ENCODE results near the gene LENG9.
"Not testable (repeated sequence)": the region's sequence is repeated elsewhere in the genome, so short reads cannot be mapped to it uniquely, and the experiment has no call there.

The LENG9 gene

GRCh38 chr19:54495284-54495683, 31.7 kb upstream of the LENG9 start:
- H3K4me1 ChIP-seq (ENCODE audit: control insufficient read depth, insufficient read depth, low read length); H3K27ac ChIP-seq (ENCODE audit: low read length); H3K27me3 ChIP-seq (ENCODE audit: control insufficient read depth in 1 of 2, insufficient read depth in 2 of 2, low read length in 2 of 2); H3K4me3 ChIP-seq (ENCODE audit: low read length in 2 of 2); H3K9me3 ChIP-seq (ENCODE audit: control insufficient read depth in 2 of 2, low read length in 2 of 2); H3K9ac ChIP-seq (ENCODE audit: low read length in 2 of 2); H3K36me3 ChIP-seq (ENCODE audit: control insufficient read depth in 2 of 2, insufficient read depth in 2 of 2, low read length in 2 of 2): not testable (repeated sequence)

DNA sequence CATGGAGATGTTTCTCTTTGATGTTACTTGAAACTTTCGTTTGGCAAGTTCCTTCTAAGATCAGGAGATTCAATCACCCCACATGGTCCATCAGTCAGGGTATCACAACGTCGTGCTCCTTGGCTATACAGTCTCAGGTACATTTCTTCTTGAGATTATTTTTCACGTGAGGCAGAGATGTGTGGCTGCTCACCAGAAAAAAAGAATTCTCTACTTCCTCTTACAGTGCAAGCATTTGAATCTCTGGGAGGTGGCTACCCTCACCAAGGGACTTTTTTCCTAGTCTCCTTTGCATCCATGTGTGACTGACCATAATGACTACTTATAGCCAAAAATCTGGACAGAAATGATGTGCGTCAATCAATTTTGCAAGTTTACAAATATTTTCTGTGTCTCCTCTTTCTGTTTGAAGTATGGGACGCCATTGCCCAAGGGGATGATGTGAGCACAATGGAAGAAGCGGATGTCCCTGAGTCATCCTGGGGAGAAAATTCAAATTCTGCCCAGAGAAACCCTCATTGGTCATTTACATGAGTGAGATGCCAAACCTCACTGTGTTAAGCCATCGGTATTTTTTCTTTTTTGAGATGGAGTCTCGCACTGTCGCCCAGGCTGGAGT, 30.5 kb upstream of the LENG9 start:
- H3K4me3 ChIP-seq (ENCODE audit: low read length in 2 of 2): no peak overlapping the region
- no peaks in the 10 kb centered on the region for H3K36me3 ChIP-seq (ENCODE audit: control insufficient read depth in 2 of 2, insufficient read depth in 2 of 2, low read length in 2 of 2)
- no peak overlapping the region for H3K27ac ChIP-seq (ENCODE audit: low read length)
- peaks cover 4 to 8% of the 10 kb centered on the region in 2 donors for H3K27me3 ChIP-seq (ENCODE audit: control insufficient read depth in 1 of 2, insufficient read depth in 2 of 2, low read length in 2 of 2)
- H3K9me3 ChIP-seq (ENCODE audit: control insufficient read depth in 2 of 2, low read length in 2 of 2): no peaks in the 10 kb centered on the region
- H3K4me1 ChIP-seq (ENCODE audit: control insufficient read depth, insufficient read depth, low read length): no peaks in the 10 kb centered on the region
- H3K9ac ChIP-seq (ENCODE audit: low read length in 2 of 2): no peak overlapping the region

GRCh38 chr19:54493056-54493455, 29.5 kb upstream of the LENG9 start:
- H3K27me3 ChIP-seq (ENCODE audit: control insufficient read depth in 1 of 2, insufficient read depth in 2 of 2, low read length in 2 of 2); H3K4me1 ChIP-seq (ENCODE audit: control insufficient read depth, insufficient read depth, low read length); H3K9ac ChIP-seq (ENCODE audit: low read length in 2 of 2); H3K9me3 ChIP-seq (ENCODE audit: control insufficient read depth in 2 of 2, low read length in 2 of 2); H3K36me3 ChIP-seq (ENCODE audit: control insufficient read depth in 2 of 2, insufficient read depth in 2 of 2, low read length in 2 of 2); H3K4me3 ChIP-seq (ENCODE audit: low read length in 2 of 2); H3K27ac ChIP-seq (ENCODE audit: low read length): not testable (repeated sequence)

GRCh38 chr19:54492568-54492967, 29.0 kb upstream of the LENG9 start:
- Histone ChIP-seq H3K27me3 (ENCODE audit: control insufficient read depth in 1 of 2, insufficient read depth in 2 of 2, low read length in 2 of 2) (peaks cover 4 to 8% of the 10 kb centered on the region in 2 donors), H3K36me3 (ENCODE audit: control insufficient read depth in 2 of 2, insufficient read depth in 2 of 2, low read length in 2 of 2) (no peaks in the 10 kb centered on the region), H3K4me3 (ENCODE audit: low read length in 2 of 2) (no peak overlapping the region), H3K27ac (ENCODE audit: low read length) (no peak overlapping the region), H3K9ac (ENCODE audit: low read length in 2 of 2) (no peak overlapping the region), H3K9me3 (ENCODE audit: control insufficient read depth in 2 of 2, low read length in 2 of 2) (no peaks in the 10 kb centered on the region), H3K4me1 (ENCODE audit: control insufficient read depth, insufficient read depth, low read length) (no peaks in the 10 kb centered on the region)

GRCh38 chr19:54489766-54490165, 26.2 kb upstream of the LENG9 start:
- Histone ChIP-seq H3K36me3 (ENCODE audit: control insufficient read depth in 2 of 2, insufficient read depth in 2 of 2, low read length in 2 of 2) (no peaks in the 10 kb centered on the region), H3K27me3 (ENCODE audit: control insufficient read depth in 1 of 2, insufficient read depth in 2 of 2, low read length in 2 of 2) (peaks cover 4 to 8% of the 10 kb centered on the region in 2 donors), H3K9ac (ENCODE audit: low read length in 2 of 2) (no peak overlapping the region), H3K4me3 (ENCODE audit: low read length in 2 of 2) (no peak overlapping the region), H3K9me3 (ENCODE audit: control insufficient read depth in 2 of 2, low read length in 2 of 2) (no peaks in the 10 kb centered on the region), H3K27ac (ENCODE audit: low read length) (no peak overlapping the region), H3K4me1 (ENCODE audit: control insufficient read depth, insufficient read depth, low read length) (no peaks in the 10 kb centered on the region)

- no peak overlapping the region for H3K9ac ChIP-seq (ENCODE audit: low read length in 2 of 2)
- H3K27me3 ChIP-seq (ENCODE audit: control insufficient read depth in 1 of 2, insufficient read depth in 2 of 2, low read length in 2 of 2): peaks cover 4 to 8% of the 10 kb centered on the region in 2 donors
- no peaks in the 10 kb centered on the region for H3K4me1 ChIP-seq (ENCODE audit: control insufficient read depth, insufficient read depth, low read length)
- no peak overlapping the region for H3K27ac ChIP-seq (ENCODE audit: low read length)
- H3K36me3 ChIP-seq (ENCODE audit: control insufficient read depth in 2 of 2, insufficient read depth in 2 of 2, low read length in 2 of 2): no peaks in the 10 kb centered on the region
- no peaks in the 10 kb centered on the region for H3K9me3 ChIP-seq (ENCODE audit: control insufficient read depth in 2 of 2, low read length in 2 of 2)
- H3K4me3 ChIP-seq (ENCODE audit: low read length in 2 of 2): no peak overlapping the region
Measured at GRCh38 chr19:54489341-54489740, 25.8 kb upstream of the LENG9 start.

GRCh38 chr19:54485851-54486250, 22.3 kb upstream of the LENG9 start:
- Histone ChIP-seq H3K4me1 (ENCODE audit: control insufficient read depth, insufficient read depth, low read length) (no peaks in the 10 kb centered on the region), H3K27ac (ENCODE audit: low read length) (no peak overlapping the region), H3K36me3 (ENCODE audit: control insufficient read depth in 2 of 2, insufficient read depth in 2 of 2, low read length in 2 of 2) (no peaks in the 10 kb centered on the region), H3K4me3 (ENCODE audit: low read length in 2 of 2) (no peak overlapping the region), H3K27me3 (ENCODE audit: control insufficient read depth in 1 of 2, insufficient read depth in 2 of 2, low read length in 2 of 2) (peaks cover 0 to 3% of the 10 kb centered on the region in 2 donors), H3K9ac (ENCODE audit: low read length in 2 of 2) (no peak overlapping the region), H3K9me3 (ENCODE audit: control insufficient read depth in 2 of 2, low read length in 2 of 2) (no peaks in the 10 kb centered on the region)

- Histone ChIP-seq H3K4me1 (ENCODE audit: control insufficient read depth, insufficient read depth, low read length) (no peaks in the 10 kb centered on the region), H3K9me3 (ENCODE audit: control insufficient read depth in 2 of 2, low read length in 2 of 2) (no peaks in the 10 kb centered on the region), H3K4me3 (ENCODE audit: low read length in 2 of 2) (no peak overlapping the region), H3K36me3 (ENCODE audit: control insufficient read depth in 2 of 2, insufficient read depth in 2 of 2, low read length in 2 of 2) (no peaks in the 10 kb centered on the region), H3K27ac (ENCODE audit: low read length) (no peak overlapping the region), H3K27me3 (ENCODE audit: control insufficient read depth in 1 of 2, insufficient read depth in 2 of 2, low read length in 2 of 2) (peaks cover 0 to 2% of the 10 kb centered on the region in 2 donors), H3K9ac (ENCODE audit: low read length in 2 of 2) (no peak overlapping the region)
Measured at GRCh38 chr19:54484451-54484850, 20.9 kb upstream of the LENG9 start.

DNA sequence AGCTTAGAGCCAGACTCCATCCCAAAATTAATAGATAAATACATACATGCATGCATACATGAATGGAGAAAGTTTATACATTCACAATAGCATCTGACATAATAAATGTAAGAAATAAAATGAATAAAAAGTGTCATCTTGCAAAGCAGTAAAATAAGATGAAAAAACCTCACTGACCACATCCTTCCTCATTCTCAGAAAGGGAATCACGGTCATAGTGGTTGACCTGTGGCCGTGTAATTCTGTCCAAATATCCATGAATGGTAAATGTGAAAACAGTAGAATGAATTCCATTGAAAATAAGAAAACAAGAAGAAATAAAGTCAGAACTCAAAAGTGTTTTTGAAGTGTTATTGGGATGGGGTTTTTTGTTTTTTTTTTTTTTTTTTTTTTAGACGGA, 19.3 kb upstream of the LENG9 start:
- Histone ChIP-seq H3K4me3 (ENCODE audit: low read length in 2 of 2) (no peak overlapping the region), H3K27me3 (ENCODE audit: control insufficient read depth in 1 of 2, insufficient read depth in 2 of 2, low read length in 2 of 2) (peaks cover 3 to 6% of the 10 kb centered on the region in 2 donors), H3K36me3 (ENCODE audit: control insufficient read depth in 2 of 2, insufficient read depth in 2 of 2, low read length in 2 of 2) (no peaks in the 10 kb centered on the region)

GRCh38 chr19:54481326-54481930, 17.9 kb upstream of the LENG9 start:
- H3K36me3 ChIP-seq (ENCODE audit: control insufficient read depth in 2 of 2, insufficient read depth in 2 of 2, low read length in 2 of 2): no peaks in the 10 kb centered on the region
- peaks cover 6 to 7% of the 10 kb centered on the region in 2 donors for H3K27me3 ChIP-seq (ENCODE audit: control insufficient read depth in 1 of 2, insufficient read depth in 2 of 2, low read length in 2 of 2)
- no peak overlapping the region for H3K4me3 ChIP-seq (ENCODE audit: low read length in 2 of 2)
- H3K9me3 ChIP-seq (ENCODE audit: control insufficient read depth in 2 of 2, low read length in 2 of 2): no peaks in the 10 kb centered on the region
- no peak overlapping the region for H3K27ac ChIP-seq (ENCODE audit: low read length)
- no peak overlapping the region for H3K9ac ChIP-seq (ENCODE audit: low read length in 2 of 2)
- H3K4me1 ChIP-seq (ENCODE audit: control insufficient read depth, insufficient read depth, low read length): peaks cover 3% of the 10 kb centered on the region

More for the DNA sequence above, 19.3 kb upstream of the LENG9 start:
- peaks cover 3% of the 10 kb centered on the region for H3K4me1 ChIP-seq (ENCODE audit: control insufficient read depth, insufficient read depth, low read length)
- no peak overlapping the region for H3K9ac ChIP-seq (ENCODE audit: low read length in 2 of 2)
- no peaks in the 10 kb centered on the region for H3K9me3 ChIP-seq (ENCODE audit: control insufficient read depth in 2 of 2, low read length in 2 of 2)
- no peak overlapping the region for H3K27ac ChIP-seq (ENCODE audit: low read length)

DNA sequence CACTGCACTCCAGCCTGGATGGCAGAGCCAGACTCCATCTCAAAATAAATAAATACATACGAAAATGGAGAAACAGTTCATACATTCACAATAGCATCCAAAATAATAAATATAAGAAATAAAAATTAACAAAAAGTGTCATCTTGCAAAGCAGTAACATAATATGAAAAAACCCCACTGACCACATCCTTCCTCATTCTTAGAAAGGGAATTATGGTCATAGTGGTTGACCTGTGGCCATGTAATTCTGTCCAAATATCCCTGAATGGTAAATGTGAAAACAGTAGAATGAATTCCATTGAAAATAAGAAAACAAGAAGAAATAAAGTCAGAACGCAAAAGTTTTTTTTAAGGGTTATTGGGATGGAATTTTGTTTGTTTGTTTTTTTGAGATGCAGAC, 16.5 kb upstream of the LENG9 start:
- peaks cover 3% of the 10 kb centered on the region for H3K4me1 ChIP-seq (ENCODE audit: control insufficient read depth, insufficient read depth, low read length)
- H3K9ac ChIP-seq (ENCODE audit: low read length in 2 of 2): no peak overlapping the region
- H3K9me3 ChIP-seq (ENCODE audit: control insufficient read depth in 2 of 2, low read length in 2 of 2): no peaks in the 10 kb centered on the region
- H3K27ac ChIP-seq (ENCODE audit: low read length): no peak overlapping the region
- H3K4me3 ChIP-seq (ENCODE audit: low read length in 2 of 2): no peak overlapping the region
- peaks cover 6 to 7% of the 10 kb centered on the region in 2 donors for H3K27me3 ChIP-seq (ENCODE audit: control insufficient read depth in 1 of 2, insufficient read depth in 2 of 2, low read length in 2 of 2)
- H3K36me3 ChIP-seq (ENCODE audit: control insufficient read depth in 2 of 2, insufficient read depth in 2 of 2, low read length in 2 of 2): no peaks in the 10 kb centered on the region
